Caco-2 (cell line): Measurements from ENCODE around the gene SNX20. TPM values are rescaled to one million over a fixed set of nuclear protein-coding genes. Genes with fewer than 3 reads are reported as not detected.

Source experiments
- BruUV-seq: library from RNA; stranded (reverse); fragments of 400-500 nt; replicated peaks from 2 replicates; lab custom pipeline; 2021; lab: Mats Ljungman, UMichigan
- CTCF ChIA-PET: fragments of 300-600 bp; sonication (Branson Sonifier 250); formaldehyde crosslinking; loops from one replicate; lab custom pipeline; 2022; ENCODE audit warnings: antibody characterized with exemption; lab: Charles Lee
- POLR2A ChIA-PET: fragments of 300-600 bp; sonication (Branson Sonifier 250); formaldehyde crosslinking; loops from one replicate; lab custom pipeline; 2022; ENCODE audit warnings: antibody characterized with exemption; lab: Charles Lee
- DNase-seq, 2 experiments: peaks; one replicate each; pipeline versions ENCODE4 v3.0.0 to v3.0.0-alpha.2; 2020 to 2022
- H3K27me3 ChIP-seq: replicated peaks from 2 replicates; pipeline ENCODE4 v1.6.0; 2011; ENCODE audit warnings: low read length; ENCODE audit not compliant: control insufficient read depth, insufficient read depth
- H3K36me3 ChIP-seq: 2 replicates; pipeline ENCODE4 v1.5.1; 2011; ENCODE audit warnings: low read length; ENCODE audit not compliant: control insufficient read depth, insufficient read depth
- H3K4me1 ChIP-seq: fragments of 250-450 bp; sonication (Bioruptor Pico); 2 replicates; pipeline ENCODE4 v1.5.1; 2020; ENCODE audit warnings: mild to moderate bottlenecking
- H3K4me3 ChIP-seq: 2 replicates; pipeline ENCODE4 v1.5.1; 2011; ENCODE audit warnings: low read depth, mild to moderate bottlenecking, control low read depth, low read length
- H3K9me3 ChIP-seq: fragments of 250-450 bp; sonication (Bioruptor Pico); 2 replicates; pipeline ENCODE4 v1.5.1; 2020; ENCODE audit warnings: mild to moderate bottlenecking, moderate library complexity
- H3K27ac Mint-ChIP-seq: one replicate; pipeline ENCODE4 v1.8.0; 2022; ENCODE audit warnings: mixed read lengths; ENCODE audit not compliant: unreplicated experiment
- H3K27me3 Mint-ChIP-seq: one replicate; pipeline ENCODE4 v1.8.0; 2022; ENCODE audit warnings: mixed read lengths; ENCODE audit not compliant: insufficient read depth, unreplicated experiment
- H3K36me3 Mint-ChIP-seq: one replicate; pipeline ENCODE4 v1.8.0; 2022; ENCODE audit warnings: mild to moderate bottlenecking, mixed read lengths; ENCODE audit not compliant: insufficient read depth, unreplicated experiment
- H3K4me1 Mint-ChIP-seq: one replicate; pipeline ENCODE4 v1.8.0; 2022; ENCODE audit warnings: low read depth, mixed read lengths; ENCODE audit not compliant: unreplicated experiment
- H3K4me3 Mint-ChIP-seq: one replicate; pipeline ENCODE4 v1.8.0; 2022; ENCODE audit warnings: mild to moderate bottlenecking, moderate library complexity, mixed read lengths; ENCODE audit not compliant: unreplicated experiment
- H3K9me3 Mint-ChIP-seq: one replicate; pipeline ENCODE4 v1.8.0; 2022; ENCODE audit warnings: mixed read lengths; ENCODE audit not compliant: unreplicated experiment
- intact Hi-C: fragments of 100-400 bp; cut with micrococcal nuclease; formaldehyde crosslinking; loops from one replicate; pipeline ENCODE4 v1.10.0; 2022; ENCODE audit not compliant: unreplicated experiment
- total RNA-seq: library from RNA; stranded (reverse); gene quantifications from 2 replicates; pipeline ENCODE4 v1.2.3, GENCODE V29; 2022
- TF ChIP-seq, protein P1 (sequence below), 2 experiments: fragments of 200-600 bp in 1 of 2; IDR thresholded peaks; 1 replicate in 1 of 2; 2 replicates in 1 of 2; pipeline versions ENCODE4 v1.5.1 to v1.8.0; 2011 to 2022; ENCODE audit warnings: antibody characterized with exemption in 1 of 2, control low read depth in 1 of 2, inconsistent platforms in 1 of 2, low read depth in 1 of 2, low read length in 1 of 2, mild to moderate bottlenecking in 1 of 2, moderate library complexity in 1 of 2; ENCODE audit not compliant: insufficient read depth in 1 of 2, severe bottlenecking in 1 of 2, unreplicated experiment in 1 of 2

SNX20 gene
- total RNA-seq, 1 experiment from 2014 or later: not detected

DNA sequence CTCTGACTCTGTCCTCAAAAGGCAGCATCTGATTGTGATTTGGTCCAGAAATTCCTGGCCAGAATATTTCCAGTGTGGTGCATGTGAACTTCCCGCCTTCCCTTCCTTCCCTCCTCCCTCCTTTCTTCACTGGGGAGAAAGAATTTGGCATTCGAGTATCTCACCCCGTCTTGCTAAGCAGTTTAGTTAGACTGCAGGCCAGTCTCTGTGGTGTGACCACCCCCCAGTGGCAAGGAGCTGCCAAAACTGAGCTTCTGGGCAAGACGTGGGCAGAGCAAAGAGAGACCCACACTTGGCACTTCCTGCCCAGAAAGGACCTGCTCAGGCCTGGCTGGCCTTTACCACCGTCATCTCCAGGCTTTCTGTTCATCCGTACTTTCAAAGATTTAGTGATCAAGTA is 36.4 kb downstream of the SNX20 start:
- H3K27me3 Mint-ChIP-seq: no peaks in the 10 kb centered on the region
- no TSS peak for BruUV-seq
- H3K4me1 Mint-ChIP-seq: no peaks in the 10 kb centered on the region
- intact Hi-C loops: loop anchor here (1.0 kb wide), 1 partner anchor 270 kb away; no protein-coding TSS in a partner anchor
- peaks cover 18% of the 10 kb centered on the region for H3K36me3 Mint-ChIP-seq
- POLR2A ChIA-PET: interaction anchor here (0.6 kb wide), 1 partner anchor 97 kb away, joined by 3 read pairs; no protein-coding TSS in a partner anchor
- CTCF ChIA-PET: interaction anchor here (0.8 to 1.6 kb wide), 9 partner anchors 17 to 318 kb away, joined by 3 to 14 read pairs (median 5); no protein-coding TSS in a partner anchor
- TF ChIP-seq, protein P1, sequence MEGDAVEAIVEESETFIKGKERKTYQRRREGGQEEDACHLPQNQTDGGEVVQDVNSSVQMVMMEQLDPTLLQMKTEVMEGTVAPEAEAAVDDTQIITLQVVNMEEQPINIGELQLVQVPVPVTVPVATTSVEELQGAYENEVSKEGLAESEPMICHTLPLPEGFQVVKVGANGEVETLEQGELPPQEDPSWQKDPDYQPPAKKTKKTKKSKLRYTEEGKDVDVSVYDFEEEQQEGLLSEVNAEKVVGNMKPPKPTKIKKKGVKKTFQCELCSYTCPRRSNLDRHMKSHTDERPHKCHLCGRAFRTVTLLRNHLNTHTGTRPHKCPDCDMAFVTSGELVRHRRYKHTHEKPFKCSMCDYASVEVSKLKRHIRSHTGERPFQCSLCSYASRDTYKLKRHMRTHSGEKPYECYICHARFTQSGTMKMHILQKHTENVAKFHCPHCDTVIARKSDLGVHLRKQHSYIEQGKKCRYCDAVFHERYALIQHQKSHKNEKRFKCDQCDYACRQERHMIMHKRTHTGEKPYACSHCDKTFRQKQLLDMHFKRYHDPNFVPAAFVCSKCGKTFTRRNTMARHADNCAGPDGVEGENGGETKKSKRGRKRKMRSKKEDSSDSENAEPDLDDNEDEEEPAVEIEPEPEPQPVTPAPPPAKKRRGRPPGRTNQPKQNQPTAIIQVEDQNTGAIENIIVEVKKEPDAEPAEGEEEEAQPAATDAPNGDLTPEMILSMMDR (IDR thresholded peaks at IDR 0.05; ENCODE audit: insufficient read depth in 1 of 2, low read depth in 1 of 2, low read length in 1 of 2, severe bottlenecking in 1 of 2, unreplicated experiment in 1 of 2): peak; percentile 34 to 68
- H3K27ac Mint-ChIP-seq: no peak overlapping the region
- no peaks in the 10 kb centered on the region for H3K9me3 ChIP-seq
- H3K4me3 ChIP-seq: no peak overlapping the region
- no peaks in the 10 kb centered on the region for H3K27me3 ChIP-seq
- peak in 1 of 2 experiments; percentile 57 for DNase-seq
- H3K9me3 Mint-ChIP-seq: no peaks in the 10 kb centered on the region
- H3K4me3 Mint-ChIP-seq: no peak overlapping the region
- no peaks in the 10 kb centered on the region for H3K4me1 ChIP-seq
- H3K36me3 ChIP-seq: no peaks in the 10 kb centered on the region

DNA sequence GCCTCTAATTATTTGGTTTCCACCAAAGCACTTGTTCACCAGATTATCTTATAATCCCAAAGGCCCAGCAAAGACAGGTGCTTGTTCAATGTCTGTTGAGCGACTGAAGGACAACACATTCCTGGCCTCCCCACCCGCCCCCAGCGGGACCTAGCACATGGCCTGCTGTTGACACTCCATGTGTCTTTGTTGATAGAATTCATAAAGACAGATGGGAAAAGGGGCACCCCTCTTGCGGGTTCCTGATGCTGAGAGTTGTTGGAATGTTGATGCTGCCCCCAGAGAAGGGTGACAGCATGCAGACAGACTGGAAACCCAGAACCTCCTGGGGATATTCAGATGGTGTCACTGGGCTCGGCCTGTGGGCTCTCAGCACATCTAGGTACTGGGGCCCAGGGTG is 36.9 kb downstream of the SNX20 start:
- CTCF ChIA-PET: interaction anchor here (0.9 to 1.6 kb wide), 8 partner anchors 17 to 317 kb away, joined by 3 to 14 read pairs (median 5); no protein-coding TSS in a partner anchor
- Histone ChIP-seq H3K27me3 (no peaks in the 10 kb centered on the region), H3K4me1 (no peaks in the 10 kb centered on the region), H3K36me3 (no peaks in the 10 kb centered on the region), H3K4me3 (no peak overlapping the region), H3K9me3 (no peaks in the 10 kb centered on the region)
- TF ChIP-seq, protein P1 (IDR thresholded peaks at IDR 0.05; ENCODE audit: insufficient read depth in 1 of 2, low read depth in 1 of 2, low read length in 1 of 2, severe bottlenecking in 1 of 2, unreplicated experiment in 1 of 2): no peak
- Mint-ChIP-seq H3K4me1 (no peaks in the 10 kb centered on the region), H3K27me3 (no peaks in the 10 kb centered on the region), H3K36me3 (peaks cover 23% of the 10 kb centered on the region), H3K27ac (no peak overlapping the region), H3K4me3 (no peak overlapping the region), H3K9me3 (no peaks in the 10 kb centered on the region)
- POLR2A ChIA-PET: no interaction called here
- no TSS peak for BruUV-seq
- no peak for DNase-seq
- intact Hi-C loops: loop anchor here (1.0 kb wide), 1 partner anchor 270 kb away; no protein-coding TSS in a partner anchor

DNA sequence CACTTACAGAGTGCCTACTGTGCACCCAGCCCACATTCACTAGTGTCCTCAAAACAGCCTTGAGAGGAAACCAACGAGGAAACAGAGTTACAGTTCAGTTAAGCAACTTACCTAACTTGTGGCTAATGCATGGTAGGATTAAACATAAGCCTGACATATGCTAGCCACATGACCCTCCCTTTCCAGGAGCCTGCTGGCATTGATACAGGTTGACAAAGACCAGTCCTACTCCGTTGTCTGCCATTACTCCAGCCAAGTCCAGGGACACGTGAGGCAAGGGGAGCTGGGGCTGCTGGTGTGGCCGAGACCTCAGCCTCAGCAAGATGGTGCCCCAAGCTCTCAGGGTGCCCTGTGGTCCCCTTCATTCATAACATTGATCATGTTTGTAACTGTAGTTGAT is 37.9 kb downstream of the SNX20 start:
- TF ChIP-seq, protein P1 (IDR thresholded peaks at IDR 0.05; ENCODE audit: insufficient read depth in 1 of 2, low read depth in 1 of 2, low read length in 1 of 2, severe bottlenecking in 1 of 2, unreplicated experiment in 1 of 2): no peak
- no peaks in the 10 kb centered on the region for H3K27me3 ChIP-seq
- Mint-ChIP-seq H3K27me3 (no peaks in the 10 kb centered on the region), H3K36me3 (peaks cover 24% of the 10 kb centered on the region), H3K9me3 (no peaks in the 10 kb centered on the region), H3K4me1 (no peaks in the 10 kb centered on the region), H3K4me3 (no peak overlapping the region), H3K27ac (no peak overlapping the region)
- no peaks in the 10 kb centered on the region for H3K9me3 ChIP-seq
- H3K4me3 ChIP-seq: no peak overlapping the region
- no TSS peak for BruUV-seq
- no peaks in the 10 kb centered on the region for H3K36me3 ChIP-seq
- H3K4me1 ChIP-seq: no peaks in the 10 kb centered on the region
- intact Hi-C loops: no loop called here
- no peak for DNase-seq
- POLR2A ChIA-PET: no interaction called here
- CTCF ChIA-PET: interaction anchor here (0.8 to 1.9 kb wide), 2 partner anchors 13 to 95 kb away, joined by 5 to 7 read pairs; partner anchors contain the start of gene NKD1
